GM18517 (cell line): Measurements from ENCODE around the gene FADS3.

Experiments used
- ATAC-seq: cut with Tn5 transposase; IDR thresholded peaks from one replicate; pipeline ENCODE4 v1.9.1; 2021; ENCODE audit warnings: mild to moderate bottlenecking, moderate library complexity; ENCODE audit not compliant: unreplicated experiment

The FADS3 gene

GRCh38 chr11:61913699-61914395 is 22.5 kb upstream of the FADS3 start:
- ATAC-seq = no peak

- ATAC-seq = no peak
Measured at GRCh38 chr11:61912991-61913698, 21.8 kb upstream of the FADS3 start.

- ATAC-seq = no peak
Measured at GRCh38 chr11:61912530-61912898, 21.2 kb upstream of the FADS3 start.

- no peak for ATAC-seq
Measured at GRCh38 chr11:61911701-61912529, 20.6 kb upstream of the FADS3 start.

GRCh38 chr11:61911128-61911700 is 19.9 kb upstream of the FADS3 start:
- no peak for ATAC-seq

GRCh38 chr11:61910187-61911127 is 19.1 kb upstream of the FADS3 start:
- ATAC-seq = no peak

GRCh38 chr11:61908730-61909316 is 17.5 kb upstream of the FADS3 start:
- no peak for ATAC-seq

GRCh38 chr11:61907871-61908729 is 16.8 kb upstream of the FADS3 start:
- no peak for ATAC-seq

- no peak for ATAC-seq
Measured at GRCh38 chr11:61907282-61907681, 15.9 kb upstream of the FADS3 start.

GRCh38 chr11:61906522-61906909 is 15.2 kb upstream of the FADS3 start:
- ATAC-seq = no peak

- ATAC-seq = no peak
Measured at GRCh38 chr11:61905801-61906521, 14.6 kb upstream of the FADS3 start.

- no peak for ATAC-seq
Measured at GRCh38 chr11:61905067-61905696, 13.8 kb upstream of the FADS3 start.

- no peak for ATAC-seq
Measured at GRCh38 chr11:61904539-61905048, 13.2 kb upstream of the FADS3 start.

GRCh38 chr11:61903845-61904244 is 12.5 kb upstream of the FADS3 start:
- ATAC-seq = no peak

GRCh38 chr11:61902313-61902712 is 11.0 kb upstream of the FADS3 start:
- no peak for ATAC-seq

- no peak for ATAC-seq
Measured at GRCh38 chr11:61901397-61901796, 10.1 kb upstream of the FADS3 start.

GRCh38 chr11:61900251-61900650 is 8.9 kb upstream of the FADS3 start:
- no peak for ATAC-seq
